IMR-90 (cell line): ENCODE results near the gene C1QL4. TPM values are rescaled to one million over a fixed set of nuclear protein-coding genes. Genes with fewer than 3 reads are reported as not detected.

Experiments used
- ATAC-seq: fragments of 200-7000 bp; cut with Tn5 transposase; 2 replicates; pipeline ENCODE4 v1.9.1; 2020; ENCODE audit warnings: low read depth, mild to moderate bottlenecking, moderate library complexity
- BruUV-seq: library from RNA; stranded (reverse); fragments of 400-500 nt; replicated peaks from 2 replicates; lab custom pipeline; 2021; lab: Mats Ljungman, UMichigan
- CTCF ChIA-PET: fragments of 300-600 bp; formaldehyde crosslinking; extraction: SDS; loops from one replicate; lab custom pipeline; 2021; ENCODE audit warnings: antibody characterized with exemption; lab: Yijun Ruan, JAX
- POLR2A ChIA-PET: fragments of 300-600 bp; sonication (Branson Sonifier 250); formaldehyde crosslinking; loops from one replicate; lab custom pipeline; 2022; ENCODE audit warnings: antibody characterized with exemption; ENCODE audit not compliant: unreplicated experiment; lab: Charles Lee
- DNase-seq: peaks from one replicate; pipeline ENCODE4 v3.0.0; 2013
- H2AFZ ChIP-seq: replicated peaks from 2 replicates; pipeline ENCODE3; 2013; ENCODE audit warnings: low read length, mild to moderate bottlenecking; ENCODE audit not compliant: poor library complexity
- H2AK5ac ChIP-seq: 2 replicates; pipeline ENCODE4 v1.6.1; 2013; ENCODE audit warnings: low read depth, low read length, inconsistent platforms
- H2AK9ac ChIP-seq: replicated peaks from 2 replicates; pipeline ENCODE3; 2013; ENCODE audit warnings: mild to moderate bottlenecking, low read depth, low read length, moderate library complexity; ENCODE audit not compliant: poor library complexity
- H2BK120ac ChIP-seq: 2 replicates; pipeline ENCODE4 v1.6.1; 2013; ENCODE audit warnings: low read depth, low read length, inconsistent platforms
- H2BK15ac ChIP-seq: 3 replicates; pipeline ENCODE4 v1.6.1; 2013; ENCODE audit warnings: low read depth, low read length, inconsistent platforms
- H2BK20ac ChIP-seq: 2 replicates; pipeline ENCODE4 v1.6.1; 2013; ENCODE audit warnings: low read depth, mild to moderate bottlenecking, inconsistent platforms, low read length, moderate library complexity
- H2BK5ac ChIP-seq: 2 replicates; pipeline ENCODE4 v1.6.1; 2013; ENCODE audit warnings: mild to moderate bottlenecking, low read depth, low read length, inconsistent platforms; ENCODE audit not compliant: poor library complexity, severe bottlenecking
- H3K14ac ChIP-seq: replicated peaks from 2 replicates; pipeline ENCODE4 v1.6.1; 2013; ENCODE audit warnings: low read depth, low read length, inconsistent platforms
- H3K18ac ChIP-seq: 2 replicates; pipeline ENCODE4 v1.6.1; 2013; ENCODE audit warnings: low read depth, low read length, control low read depth
- H3K23ac ChIP-seq: 2 replicates; pipeline ENCODE4 v1.6.1; 2013; ENCODE audit warnings: low read depth, low read length, inconsistent platforms
- H3K27ac ChIP-seq: 2 replicates; pipeline ENCODE4 v1.5.1; 2013; ENCODE audit warnings: mild to moderate bottlenecking, control low read depth, low read length; ENCODE audit not compliant: insufficient read depth
- H3K27me3 ChIP-seq: 2 replicates; pipeline ENCODE4 v1.6.1; 2013; ENCODE audit warnings: low read length; ENCODE audit not compliant: control insufficient read depth, insufficient read depth
- H3K36me3 ChIP-seq: 2 replicates; pipeline ENCODE4 v1.6.1; 2013; ENCODE audit warnings: low read length, mixed read lengths; ENCODE audit not compliant: control insufficient read depth, insufficient read depth
- H3K4ac ChIP-seq: 2 replicates; pipeline ENCODE4 v1.6.1; 2013; ENCODE audit warnings: low read depth, low read length, inconsistent platforms
- H3K4me1 ChIP-seq: 2 replicates; pipeline ENCODE4 v1.6.1; 2013; ENCODE audit warnings: low read length, mixed read lengths; ENCODE audit not compliant: control insufficient read depth, insufficient read depth
- H3K4me2 ChIP-seq: 2 replicates; pipeline ENCODE4 v1.6.1; 2013; ENCODE audit warnings: low read depth, mild to moderate bottlenecking, control low read depth, low read length, moderate library complexity
- H3K4me3 ChIP-seq: 2 replicates; pipeline ENCODE4 v1.5.1; 2013; ENCODE audit warnings: low read depth, mild to moderate bottlenecking, control low read depth, low read length, moderate library complexity; ENCODE audit not compliant: insufficient read depth
- H3K56ac ChIP-seq: 2 replicates; pipeline ENCODE4 v1.6.1; 2013; ENCODE audit warnings: low read length, inconsistent platforms; ENCODE audit not compliant: insufficient read depth; ENCODE audit errors: extremely low read depth
- H3K79me1 ChIP-seq, 2 experiments: 2 replicates each; pipeline ENCODE4 v1.6.1; 2013; ENCODE audit warnings: low read length in 2 of 2, inconsistent platforms in 1 of 2, low read depth in 1 of 2
- H3K9ac ChIP-seq: 2 replicates; pipeline ENCODE4 v1.6.1; 2013; ENCODE audit warnings: low read depth, low read length, control low read depth
- H3K9me1 ChIP-seq: 2 replicates; pipeline ENCODE4 v1.6.1; 2013; ENCODE audit warnings: low read length, inconsistent platforms; ENCODE audit not compliant: insufficient read depth
- H3K9me3 ChIP-seq: 2 replicates; pipeline ENCODE4 v1.6.1; 2013; ENCODE audit warnings: low read length; ENCODE audit not compliant: control insufficient read depth, insufficient read depth
- H4K20me1 ChIP-seq: 2 replicates; pipeline ENCODE4 v1.6.1; 2013; ENCODE audit warnings: low read length, inconsistent platforms; ENCODE audit not compliant: insufficient read depth
- H4K5ac ChIP-seq: 2 replicates; pipeline ENCODE4 v1.6.1; 2013; ENCODE audit warnings: mild to moderate bottlenecking, low read depth, low read length, control low read depth
- H4K8ac ChIP-seq, 2 experiments: 2 replicates each; pipeline ENCODE4 v1.6.1; 2013; ENCODE audit warnings: low read depth in 2 of 2, low read length in 2 of 2, control low read depth in 1 of 2, inconsistent platforms in 1 of 2
- H4K91ac ChIP-seq: 2 replicates; pipeline ENCODE4 v1.6.1; 2013; ENCODE audit warnings: low read depth, low read length, inconsistent platforms; ENCODE audit not compliant: insufficient read depth
- BHLHE40 ChIP-seq: fragments of 150-350 bp; IDR thresholded peaks from 2 replicates; pipeline ENCODE4 v1.6.1; 2016; ENCODE audit warnings: mild to moderate bottlenecking, low read depth, low read length
- CEBPB ChIP-seq: IDR thresholded peaks from 2 replicates; pipeline ENCODE4 v1.6.1; 2012; ENCODE audit warnings: low read depth, low read length, improper control_type of control experiment
- FOS ChIP-seq: fragments of 150-350 bp; IDR thresholded peaks from 2 replicates; pipeline ENCODE4 v1.6.1; 2016; ENCODE audit warnings: low read depth, low read length
- MAFK ChIP-seq: IDR thresholded peaks from 2 replicates; pipeline ENCODE4 v1.6.1; 2012; ENCODE audit warnings: low read depth, low read length, improper control_type of control experiment
- MAZ ChIP-seq: IDR thresholded peaks from 2 replicates; pipeline ENCODE4 v1.6.1; 2012; ENCODE audit warnings: low read depth, mild to moderate bottlenecking, low read length, improper control_type of control experiment, moderate library complexity, borderline replicate concordance
- MXI1 ChIP-seq: IDR thresholded peaks from 2 replicates; pipeline ENCODE4 v1.6.1; 2012; ENCODE audit warnings: low read depth, mild to moderate bottlenecking, low read length, moderate library complexity, borderline replicate concordance
- NFE2L2 ChIP-seq: fragments of 150-350 bp; IDR thresholded peaks from 2 replicates; pipeline ENCODE4 v1.6.1; 2016; ENCODE audit warnings: low read depth, mild to moderate bottlenecking, low read length
- POLR2A ChIP-seq: IDR thresholded peaks from 2 replicates; pipeline ENCODE4 v1.6.1; 2012; ENCODE audit warnings: mild to moderate bottlenecking, low read depth, low read length
- RCOR1 ChIP-seq: IDR thresholded peaks from 2 replicates; pipeline ENCODE4 v1.6.1; 2012; ENCODE audit warnings: mild to moderate bottlenecking, low read length, improper control_type of control experiment; ENCODE audit not compliant: insufficient replicate concordance
- SMC3 ChIP-seq: fragments of 150-350 bp; IDR thresholded peaks from 2 replicates; pipeline ENCODE4 v1.6.1; 2016; ENCODE audit warnings: low read depth, mild to moderate bottlenecking, antibody characterized with exemption, low read length, moderate library complexity
- WGBS, 2 experiments: methylation state at CpG; one replicate each; pipeline versions ENCODE4 v1.1.5 to v1.1.7; 2013; ENCODE audit warnings: missing lambda C conversion rate in 2 of 2; ENCODE audit not compliant: insufficient read length in 1 of 2; ENCODE audit errors: extremely low coverage in 2 of 2; 5-methylcytosine and 5-hydroxymethylcytosine counted together
- dilution Hi-C: fragments of 300-500 bp; cut with HindIII; formaldehyde crosslinking; loops from one replicate; pipeline ENCODE4 v1.14.3; 2018; ENCODE audit warnings: low sequenced_read_pairs; ENCODE audit not compliant: unreplicated experiment
- in situ Hi-C: fragments of 300-500 bp; cut with MboI; formaldehyde crosslinking; loops from 3 replicates; pipeline ENCODE4 v1.14.3; 2019; ENCODE audit warnings: low sequenced_read_pairs, inconsistent platforms, mixed read lengths
- intact Hi-C: fragments of 100-400 bp; cut with micrococcal nuclease; formaldehyde crosslinking; loops from 2 replicates; pipeline ENCODE4 v1.10.0; 2022
- polyA plus RNA-seq, 3 experiments: library from polyadenylated mRNA; depleted of rRNA; stranded (reverse); fragments of >200 nt; gene quantifications; 2 replicates each; pipeline ENCODE4 v1.2.3, GENCODE V29; 2012; ENCODE audit warnings: low replicate concordance in 1 of 3
- total RNA-seq: library from RNA; depleted of rRNA; stranded (reverse); fragments of >200 nt; gene quantifications from 2 replicates; pipeline ENCODE4 v1.2.3, GENCODE V29; 2012

Gene C1QL4
- total and polyA plus RNA-seq, 2 of the 4 experiments (the other 2 are of a cell fraction) = 0.18 to 0.46 TPM

- H3K4me2 ChIP-seq = peak overlapping the region; percentile 92
- DNase-seq (no peak), ATAC-seq (no peak)
- in situ Hi-C loops (no loop called here), dilution Hi-C loops (no loop called here), intact Hi-C loops (no loop called here)
- H3K14ac ChIP-seq = no peak overlapping the region
- no peak overlapping the region for H2BK120ac ChIP-seq
- ChIA-PET POLR2A (interaction anchor here (1.6 kb wide), 1 partner anchor 8 kb away, joined by 4 read pairs; no protein-coding TSS in a partner anchor), CTCF (interaction anchor here (0.9 to 1.7 kb wide), 2 partner anchors 13 to 24 kb away, joined by 3 to 9 read pairs; partner anchors contain the start of gene C1QL4)
- no peaks in the 10 kb centered on the region for H3K36me3 ChIP-seq
- no peak overlapping the region for H3K18ac ChIP-seq
- peak overlapping the region; percentile 62; the same call in 1 of the 2 replicates for H3K56ac ChIP-seq
- no peak overlapping the region for H2BK20ac ChIP-seq
- no peaks in the 10 kb centered on the region; the same call in 1 of the 2 replicates for H3K9me1 ChIP-seq
- no peak overlapping the region for H4K5ac ChIP-seq
- H3K27ac ChIP-seq = peak overlapping the region; percentile 34; the same call in 1 of the 2 replicates
- no peak overlapping the region for H2BK15ac ChIP-seq
- H2AFZ ChIP-seq = peak overlapping the region; percentile 95
- peaks cover 9 to 41% of the 10 kb centered on the region in 2 experiments; a peak in 3 of 4 replicates for H3K79me1 ChIP-seq
- H2AK9ac ChIP-seq = peak overlapping the region; percentile 79
- BruUV-seq = no TSS peak
- no peaks in the 10 kb centered on the region for H3K9me3 ChIP-seq
- H3K9ac ChIP-seq = peak overlapping the region; percentile 57; the same call in 1 of the 2 replicates
- H3K27me3 ChIP-seq = no peaks in the 10 kb centered on the region
- H2AK5ac ChIP-seq = peak overlapping the region; percentile 70; the same call in 1 of the 2 replicates
- peak overlapping the region; percentile 77 for H3K4ac ChIP-seq
- H4K8ac ChIP-seq = peak overlapping the region in 1 of 2 experiments; percentile 17; a peak in 2 of 4 replicates
- H4K91ac ChIP-seq = peak overlapping the region; percentile 73; the same call in 1 of the 2 replicates
- no peaks in the 10 kb centered on the region for H4K20me1 ChIP-seq
- H3K23ac ChIP-seq = no peak overlapping the region; the same call in 1 of the 2 replicates
- peaks cover 9% of the 10 kb centered on the region; the same call in 1 of the 2 replicates for H3K4me1 ChIP-seq
- WGBS, 2 experiments = 0% methylated on average over 2 of the region's 19 CpGs; no CpG with 5 or more reads in 1 of the 2 experiments
- TF ChIP-seq MAZ (no peak), MAFK (no peak), RCOR1 (no peak), POLR2A (no peak), SMC3 (no peak), NFE2L2 (no peak), FOS (no peak), BHLHE40 (no peak), MXI1 (no peak), CEBPB (no peak)
- H3K4me3 ChIP-seq = peak overlapping the region; percentile 65
- H2BK5ac ChIP-seq = no peak overlapping the region
These were observed 13.4 kb downstream of the C1QL4 start for GRCh38 chr12:49323524-49324097.
